NK-92 (cell line): ENCODE data around the gene TTC21B.
"Not testable (repeated sequence)": the region's sequence is repeated elsewhere in the genome, so short reads cannot be mapped to it uniquely, and the experiment has no call there.

Experiments used
- DNase-seq: peaks from one replicate; lab custom pipeline; 2025; ENCODE audit not compliant: unreplicated experiment; lab: John Stamatoyannopoulos, UW

Gene TTC21B

DNA sequence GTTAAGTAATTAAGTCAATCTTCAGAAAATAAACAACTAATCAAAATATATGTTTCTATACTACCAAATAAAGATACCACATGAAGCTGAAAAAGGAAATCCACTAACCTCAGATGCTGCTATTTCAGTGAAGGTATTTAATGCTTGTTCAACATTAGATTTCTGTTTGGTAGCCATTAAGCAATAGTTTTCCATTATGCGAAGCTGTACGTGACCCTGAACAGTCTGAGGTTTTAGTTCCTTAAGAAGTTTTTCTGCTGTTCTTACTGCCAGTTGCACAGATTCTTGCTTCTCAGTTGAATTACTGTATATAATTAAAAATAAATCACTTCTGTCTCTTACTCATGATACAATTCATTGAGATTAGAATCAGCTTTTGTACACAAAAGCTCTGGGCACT is 65.4 kb downstream of the TTC21B start:
- no peak for DNase-seq

DNA sequence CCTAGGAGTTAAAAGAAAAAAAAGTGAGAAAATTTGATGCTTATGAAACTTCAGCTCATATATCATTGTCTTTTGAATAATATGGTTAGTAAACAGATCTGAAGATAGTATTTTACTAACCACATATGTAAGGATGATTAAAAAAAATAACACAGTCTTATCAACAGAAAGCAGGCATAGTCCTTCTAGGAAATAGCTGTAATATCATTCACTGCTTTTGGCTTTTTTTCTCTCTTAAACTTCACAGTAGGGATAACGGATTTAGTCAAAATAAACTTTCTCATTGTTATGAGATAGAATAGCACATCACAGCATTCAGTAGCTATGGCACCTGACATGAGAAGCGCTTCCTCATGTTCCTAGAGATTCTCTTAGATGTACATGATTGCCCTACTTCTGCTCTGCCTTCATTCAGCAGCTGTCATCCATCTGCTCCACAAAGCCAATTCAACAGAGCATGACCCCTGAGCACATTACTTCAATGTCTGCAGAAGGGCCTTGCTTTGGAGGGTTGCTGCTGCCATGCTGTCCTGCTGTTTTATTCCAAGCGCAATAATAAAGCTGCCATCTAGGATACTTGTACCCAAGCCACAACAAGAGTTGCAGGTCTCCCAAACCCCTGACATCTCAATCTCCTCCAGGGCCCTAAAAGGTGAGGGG is 67.0 kb downstream of the TTC21B start:
- DNase-seq: no peak

DNA sequence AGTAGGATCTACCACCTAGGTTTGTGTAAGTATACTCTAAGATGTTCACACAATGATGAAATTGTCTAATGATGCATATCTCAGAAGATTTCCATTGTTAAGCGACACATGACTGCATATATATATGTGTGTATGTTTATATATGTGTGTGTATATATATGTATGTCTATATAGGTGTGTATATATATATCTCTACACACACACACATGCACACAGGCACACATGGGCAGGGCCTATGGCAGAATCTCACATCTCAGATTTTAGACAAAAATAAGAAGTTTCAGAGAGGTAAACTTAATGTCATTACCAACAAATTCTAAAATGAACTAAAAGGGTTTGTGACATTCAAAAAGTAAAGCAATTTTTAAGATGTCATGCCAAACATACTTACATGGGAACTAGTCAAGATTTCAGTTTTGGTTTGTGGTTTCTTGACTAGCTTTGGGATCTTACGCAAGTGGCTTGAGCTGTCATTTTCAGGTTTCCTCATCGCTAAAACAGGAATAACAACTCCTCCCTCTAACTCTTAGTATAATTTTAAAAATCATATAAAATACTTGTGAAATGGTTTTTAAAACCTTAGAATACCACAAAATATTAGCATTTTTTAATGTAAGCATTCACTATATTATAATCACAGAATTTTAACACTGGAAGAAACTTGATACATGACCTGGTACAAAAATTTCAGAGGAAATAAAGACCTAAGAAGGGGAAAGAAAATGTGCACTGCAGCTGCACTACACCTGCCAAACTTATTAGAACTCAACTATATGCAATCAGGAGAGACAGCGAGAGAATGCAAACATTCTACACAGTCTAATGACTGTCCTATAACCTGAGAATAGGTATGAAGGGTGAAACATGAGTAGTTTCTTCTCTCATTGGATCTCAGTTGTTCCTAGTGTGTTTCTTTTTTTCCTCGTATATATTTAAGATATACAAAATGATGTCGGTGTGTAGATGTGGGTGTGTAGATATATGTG is 75.7 kb downstream of the TTC21B start:
- DNase-seq: no peak

DNA sequence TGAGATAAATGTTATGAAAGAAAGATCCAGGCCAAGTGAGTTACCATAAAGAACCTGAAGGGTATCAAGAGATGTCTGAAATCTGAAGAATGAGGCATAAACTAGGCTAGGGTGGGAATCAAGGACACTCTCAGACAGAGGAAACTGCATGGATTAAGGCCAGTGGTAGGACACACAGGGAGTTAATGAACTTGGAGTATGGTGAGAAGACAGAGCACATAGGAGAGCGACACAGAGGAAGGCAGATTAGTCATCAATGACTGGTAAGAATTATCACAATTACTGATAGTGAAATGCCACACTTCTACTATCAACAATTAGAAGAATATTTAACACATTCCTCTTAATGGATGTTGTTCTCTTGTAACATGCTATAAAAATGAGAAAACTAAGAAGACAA is 76.9 kb downstream of the TTC21B start:
- DNase-seq: no peak

- DNase-seq: no peak
Measured at GRCh38 chr2:165876269-165876668, 77.3 kb downstream of the TTC21B start.

GRCh38 chr2:165874445-165875039 is 79.0 kb downstream of the TTC21B start:
- no peak for DNase-seq

DNA sequence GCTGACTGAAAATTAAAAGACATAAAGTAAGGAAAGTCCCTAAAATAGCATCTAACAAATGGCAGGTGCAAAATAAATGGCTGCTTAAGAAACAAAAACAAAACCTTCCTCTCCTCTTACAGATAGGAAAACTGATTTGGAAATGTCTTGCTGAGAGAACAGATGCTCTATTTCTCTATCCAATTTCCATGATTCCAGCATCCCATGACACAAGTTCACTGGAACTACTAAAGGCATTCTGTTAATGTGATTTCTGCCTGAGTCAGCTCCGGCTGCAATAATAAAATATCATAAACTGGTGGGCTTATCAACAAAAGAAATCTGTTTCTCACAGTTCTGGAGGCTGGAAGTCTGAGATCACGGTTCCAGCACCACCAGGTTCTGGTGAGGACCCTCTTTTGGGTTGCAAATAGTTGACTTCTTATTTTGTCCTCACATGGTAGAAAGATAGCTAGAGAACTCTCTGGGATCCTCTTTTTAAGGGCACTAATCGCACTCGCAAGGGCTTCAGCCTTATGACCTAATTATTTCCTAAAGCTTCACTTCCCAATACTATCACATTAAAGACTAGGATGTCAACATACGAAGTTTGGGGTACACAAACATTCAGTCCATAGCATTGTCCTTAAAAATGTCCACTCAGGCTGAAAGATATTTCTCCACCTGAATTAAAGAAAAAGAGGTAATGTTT is 81.3 kb downstream of the TTC21B start:
- DNase-seq: no peak

- DNase-seq: no peak
Measured at GRCh38 chr2:165871025-165871424, 82.6 kb downstream of the TTC21B start.

GRCh38 chr2:165870346-165870745 is 83.2 kb downstream of the TTC21B start:
- DNase-seq: no peak

GRCh38 chr2:165868211-165868610 is 85.4 kb downstream of the TTC21B start:
- DNase-seq: no peak

DNA sequence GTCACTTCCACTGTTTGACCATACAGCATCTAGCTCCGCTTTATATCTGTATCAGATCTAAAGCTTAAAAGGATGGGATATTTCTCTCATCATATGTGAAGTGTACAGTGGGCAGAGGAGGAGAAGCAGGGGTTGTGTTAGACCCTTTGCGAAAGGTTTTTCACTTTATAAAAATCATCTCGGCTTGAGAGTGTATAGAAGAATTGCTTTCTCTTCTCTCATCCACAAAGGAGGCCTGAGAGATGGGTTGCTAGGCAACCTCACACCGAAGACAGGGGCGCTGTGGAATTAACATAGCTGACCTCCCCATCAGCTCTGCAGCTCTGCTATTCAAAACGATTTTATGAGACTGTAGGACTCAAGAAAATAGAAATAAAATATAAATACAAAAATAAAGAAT is 89.3 kb downstream of the TTC21B start:
- no peak for DNase-seq

DNA sequence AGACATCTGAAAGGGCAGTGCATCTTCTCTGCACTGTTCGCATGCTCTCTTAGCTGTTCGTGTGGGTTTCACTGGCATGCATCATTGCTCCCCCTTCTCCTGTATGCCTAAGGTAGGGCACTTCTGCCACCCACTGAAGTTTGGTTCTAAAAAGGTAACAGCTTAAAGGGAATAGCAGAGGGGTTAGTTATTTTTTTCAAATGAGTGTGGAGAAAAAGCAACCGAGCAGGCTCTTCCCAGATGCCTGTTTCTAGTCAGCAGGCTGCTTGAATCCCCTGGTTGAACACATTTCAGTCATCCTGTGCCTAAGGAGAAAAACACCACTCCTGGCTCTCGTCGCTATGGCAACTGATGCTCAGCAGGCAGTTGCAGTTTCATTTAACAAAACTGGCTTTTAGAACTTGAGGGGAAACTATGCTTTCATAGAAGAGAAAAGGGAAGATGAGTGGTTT is 89.7 kb downstream of the TTC21B start:
- no peak for DNase-seq

DNA sequence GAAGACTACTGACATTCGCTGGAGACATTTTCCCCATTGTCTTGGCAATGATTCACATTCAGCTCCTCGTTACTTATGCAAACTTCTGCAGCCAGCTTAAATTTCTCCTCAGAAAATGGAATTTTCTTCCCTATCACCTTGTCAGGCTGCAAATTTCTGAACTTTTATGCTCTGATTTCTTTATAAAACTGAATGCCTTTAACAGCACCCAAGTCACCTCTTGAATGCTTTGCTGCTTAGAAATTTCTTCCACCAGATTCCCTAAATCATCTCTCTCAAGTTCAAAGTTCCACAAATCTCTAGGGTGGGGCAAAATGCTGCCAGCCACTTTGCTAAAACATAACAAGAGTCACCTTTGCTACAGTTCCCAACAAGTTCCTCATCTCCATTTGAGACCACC is 92.5 kb downstream of the TTC21B start:
- DNase-seq: not testable (repeated sequence)

GRCh38 chr2:165859723-165860122 is 93.9 kb downstream of the TTC21B start:
- not testable (repeated sequence) for DNase-seq

DNA sequence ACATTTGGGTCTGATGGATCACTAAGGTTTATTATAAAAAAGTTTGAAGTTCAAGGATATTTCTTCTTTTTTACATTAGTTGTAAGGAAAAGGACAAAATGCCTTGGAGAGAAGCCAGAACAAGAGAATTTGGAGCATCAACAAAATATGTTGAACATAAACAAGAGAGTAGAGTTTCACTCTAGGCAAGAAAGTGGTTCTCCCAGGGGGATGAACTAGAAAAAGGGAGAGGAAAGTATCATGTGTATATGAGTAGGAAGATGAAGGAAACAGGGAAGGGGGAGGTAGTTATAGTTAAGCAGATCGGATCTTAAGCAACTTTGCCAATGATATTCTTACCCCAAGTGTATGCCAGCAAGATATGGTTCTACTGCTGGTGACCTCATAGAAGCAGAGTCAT is 95.7 kb downstream of the TTC21B start:
- DNase-seq: no peak

DNA sequence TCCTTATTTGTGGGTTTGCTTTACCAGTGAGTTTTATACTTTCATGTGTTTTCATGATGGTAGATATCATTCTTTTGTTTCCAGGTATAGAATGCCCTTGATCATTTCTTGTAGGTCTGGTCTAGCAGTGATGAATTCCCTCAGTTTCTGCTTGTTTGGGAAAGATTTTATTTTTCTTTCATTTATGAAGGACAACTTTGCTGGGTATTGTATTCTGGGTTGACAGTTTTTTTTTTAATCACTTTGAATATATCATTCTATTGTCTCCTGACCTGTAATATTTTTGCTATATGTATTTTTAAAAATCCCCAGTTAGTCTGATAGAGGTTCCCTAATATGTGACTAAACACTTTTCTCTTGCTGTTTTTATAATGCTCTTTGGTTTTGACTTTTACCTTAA is 101.2 kb downstream of the TTC21B start:
- DNase-seq: no peak

- DNase-seq: no peak
Measured at GRCh38 chr2:165847001-165847400, 106.6 kb downstream of the TTC21B start.

- DNase-seq: no peak
Measured at GRCh38 chr2:165846056-165846455, 107.5 kb downstream of the TTC21B start.

DNA sequence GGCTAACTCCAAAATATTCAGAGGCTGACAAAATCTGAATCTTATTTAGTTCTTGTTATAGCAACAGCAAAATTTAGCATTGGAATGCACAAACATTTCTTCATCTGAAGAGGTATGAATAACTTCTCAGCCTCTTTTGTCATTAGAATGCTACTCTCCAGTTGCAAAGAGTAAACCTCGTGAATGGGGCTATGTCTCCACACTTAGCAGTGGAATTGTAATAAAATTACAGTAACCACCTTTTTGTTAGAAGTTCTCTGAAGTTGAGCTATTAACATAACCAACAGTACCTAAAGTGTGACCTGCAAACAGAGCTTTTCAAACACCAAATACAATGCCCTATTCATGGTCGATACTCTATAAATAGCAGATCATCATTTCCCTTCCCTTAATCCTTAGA is 109.4 kb downstream of the TTC21B start:
- no peak for DNase-seq

- DNase-seq: no peak
Measured at GRCh38 chr2:165843351-165843750, 110.2 kb downstream of the TTC21B start.

- no peak for DNase-seq
Measured at GRCh38 chr2:165840333-165840958, 113.1 kb downstream of the TTC21B start.
